ENCODE data around the gene BEAN1. TPM values are rescaled to one million over a fixed set of nuclear protein-coding genes. Genes with fewer than 3 reads are reported as not detected.

The BEAN1 gene
- total and polyA plus RNA-seq, 2 experiments from 2014 or later, result 0.07 to 0.10 TPM

DNA sequence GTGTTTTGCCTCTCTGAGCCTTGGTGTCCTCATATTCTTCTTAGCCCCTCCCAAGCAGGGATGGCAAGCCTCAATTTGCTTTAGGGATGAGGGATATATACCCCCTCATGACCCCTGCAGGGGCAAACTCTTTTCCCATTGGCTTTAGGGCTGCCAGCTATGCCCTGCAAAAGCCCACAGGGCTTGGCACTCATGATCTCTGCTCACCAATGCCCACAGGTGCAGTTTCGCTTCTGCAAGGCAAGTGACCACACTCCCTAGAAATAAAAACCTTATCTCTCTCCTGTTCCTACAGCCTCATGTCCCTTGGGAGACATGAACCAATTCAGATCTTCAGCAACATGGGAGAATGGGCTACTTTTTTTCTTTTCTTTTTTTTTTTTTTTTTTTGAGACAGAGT, 8.8 kb downstream of the BEAN1 start:
- Histone ChIP-seq H3K27me3 (ENCODE audit: insufficient read depth) (peaks cover 13% of the 10 kb centered on the region), H4K20me1 (replicated peaks; ENCODE audit: insufficient read depth) (no peaks in the 10 kb centered on the region), H3K27ac (ENCODE audit: low read depth) (0 out of 2 replicates have a peak overlapping the region, but pooled peaks have one; percentile 39), H3K4me2 (no peak overlapping the region), H3K79me2 (replicated peaks; ENCODE audit: insufficient read depth) (no peaks in the 10 kb centered on the region), H3F3A (replicated peaks; ENCODE audit: low read depth) (no peaks in the 10 kb centered on the region), H3K4me1 (ENCODE audit: insufficient read depth) (no peaks in the 10 kb centered on the region), H3K9me2 (ENCODE audit: insufficient read depth) (no peaks in the 10 kb centered on the region), H3K36me3 (ENCODE audit: insufficient read depth) (no peaks in the 10 kb centered on the region), H3K4me3 (no peak overlapping the region), H2AFZ (no peak overlapping the region)
- Mint-ChIP-seq H3K27me3 (ENCODE audit: insufficient read depth, low read depth, poor library complexity) (peaks cover 18% of the 10 kb centered on the region), H3K4me1 (peaks cover 22% of the 10 kb centered on the region), H3K4me3 (no peak overlapping the region), H3K9me3 (no peaks in the 10 kb centered on the region), H3K36me3 (ENCODE audit: low read depth) (no peaks in the 10 kb centered on the region), H3K27ac (no peak overlapping the region)
- no peak for DNase-seq (ENCODE audit: low spot score)
- no peak for ATAC-seq
- TF ChIP-seq, protein P1, sequence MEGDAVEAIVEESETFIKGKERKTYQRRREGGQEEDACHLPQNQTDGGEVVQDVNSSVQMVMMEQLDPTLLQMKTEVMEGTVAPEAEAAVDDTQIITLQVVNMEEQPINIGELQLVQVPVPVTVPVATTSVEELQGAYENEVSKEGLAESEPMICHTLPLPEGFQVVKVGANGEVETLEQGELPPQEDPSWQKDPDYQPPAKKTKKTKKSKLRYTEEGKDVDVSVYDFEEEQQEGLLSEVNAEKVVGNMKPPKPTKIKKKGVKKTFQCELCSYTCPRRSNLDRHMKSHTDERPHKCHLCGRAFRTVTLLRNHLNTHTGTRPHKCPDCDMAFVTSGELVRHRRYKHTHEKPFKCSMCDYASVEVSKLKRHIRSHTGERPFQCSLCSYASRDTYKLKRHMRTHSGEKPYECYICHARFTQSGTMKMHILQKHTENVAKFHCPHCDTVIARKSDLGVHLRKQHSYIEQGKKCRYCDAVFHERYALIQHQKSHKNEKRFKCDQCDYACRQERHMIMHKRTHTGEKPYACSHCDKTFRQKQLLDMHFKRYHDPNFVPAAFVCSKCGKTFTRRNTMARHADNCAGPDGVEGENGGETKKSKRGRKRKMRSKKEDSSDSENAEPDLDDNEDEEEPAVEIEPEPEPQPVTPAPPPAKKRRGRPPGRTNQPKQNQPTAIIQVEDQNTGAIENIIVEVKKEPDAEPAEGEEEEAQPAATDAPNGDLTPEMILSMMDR (conservative IDR thresholded peaks at IDR 0.05; ENCODE audit: low read depth in 2 of 2), result no peak
- no peak for TF ChIP-seq JUNB (IDR thresholded peaks at IDR 0.05; ENCODE audit: unreplicated experiment)
- TF ChIP-seq EZH2phosphoT487 (IDR thresholded peaks at IDR 0.05; ENCODE audit: unreplicated experiment), result no peak
- TF ChIP-seq STAT1 (IDR thresholded peaks at IDR 0.05; ENCODE audit: unreplicated experiment), result no peak
- no peak for TF ChIP-seq NANOG (IDR thresholded peaks at IDR 0.05; ENCODE audit: borderline replicate concordance)
- TF ChIP-seq, protein P2, sequence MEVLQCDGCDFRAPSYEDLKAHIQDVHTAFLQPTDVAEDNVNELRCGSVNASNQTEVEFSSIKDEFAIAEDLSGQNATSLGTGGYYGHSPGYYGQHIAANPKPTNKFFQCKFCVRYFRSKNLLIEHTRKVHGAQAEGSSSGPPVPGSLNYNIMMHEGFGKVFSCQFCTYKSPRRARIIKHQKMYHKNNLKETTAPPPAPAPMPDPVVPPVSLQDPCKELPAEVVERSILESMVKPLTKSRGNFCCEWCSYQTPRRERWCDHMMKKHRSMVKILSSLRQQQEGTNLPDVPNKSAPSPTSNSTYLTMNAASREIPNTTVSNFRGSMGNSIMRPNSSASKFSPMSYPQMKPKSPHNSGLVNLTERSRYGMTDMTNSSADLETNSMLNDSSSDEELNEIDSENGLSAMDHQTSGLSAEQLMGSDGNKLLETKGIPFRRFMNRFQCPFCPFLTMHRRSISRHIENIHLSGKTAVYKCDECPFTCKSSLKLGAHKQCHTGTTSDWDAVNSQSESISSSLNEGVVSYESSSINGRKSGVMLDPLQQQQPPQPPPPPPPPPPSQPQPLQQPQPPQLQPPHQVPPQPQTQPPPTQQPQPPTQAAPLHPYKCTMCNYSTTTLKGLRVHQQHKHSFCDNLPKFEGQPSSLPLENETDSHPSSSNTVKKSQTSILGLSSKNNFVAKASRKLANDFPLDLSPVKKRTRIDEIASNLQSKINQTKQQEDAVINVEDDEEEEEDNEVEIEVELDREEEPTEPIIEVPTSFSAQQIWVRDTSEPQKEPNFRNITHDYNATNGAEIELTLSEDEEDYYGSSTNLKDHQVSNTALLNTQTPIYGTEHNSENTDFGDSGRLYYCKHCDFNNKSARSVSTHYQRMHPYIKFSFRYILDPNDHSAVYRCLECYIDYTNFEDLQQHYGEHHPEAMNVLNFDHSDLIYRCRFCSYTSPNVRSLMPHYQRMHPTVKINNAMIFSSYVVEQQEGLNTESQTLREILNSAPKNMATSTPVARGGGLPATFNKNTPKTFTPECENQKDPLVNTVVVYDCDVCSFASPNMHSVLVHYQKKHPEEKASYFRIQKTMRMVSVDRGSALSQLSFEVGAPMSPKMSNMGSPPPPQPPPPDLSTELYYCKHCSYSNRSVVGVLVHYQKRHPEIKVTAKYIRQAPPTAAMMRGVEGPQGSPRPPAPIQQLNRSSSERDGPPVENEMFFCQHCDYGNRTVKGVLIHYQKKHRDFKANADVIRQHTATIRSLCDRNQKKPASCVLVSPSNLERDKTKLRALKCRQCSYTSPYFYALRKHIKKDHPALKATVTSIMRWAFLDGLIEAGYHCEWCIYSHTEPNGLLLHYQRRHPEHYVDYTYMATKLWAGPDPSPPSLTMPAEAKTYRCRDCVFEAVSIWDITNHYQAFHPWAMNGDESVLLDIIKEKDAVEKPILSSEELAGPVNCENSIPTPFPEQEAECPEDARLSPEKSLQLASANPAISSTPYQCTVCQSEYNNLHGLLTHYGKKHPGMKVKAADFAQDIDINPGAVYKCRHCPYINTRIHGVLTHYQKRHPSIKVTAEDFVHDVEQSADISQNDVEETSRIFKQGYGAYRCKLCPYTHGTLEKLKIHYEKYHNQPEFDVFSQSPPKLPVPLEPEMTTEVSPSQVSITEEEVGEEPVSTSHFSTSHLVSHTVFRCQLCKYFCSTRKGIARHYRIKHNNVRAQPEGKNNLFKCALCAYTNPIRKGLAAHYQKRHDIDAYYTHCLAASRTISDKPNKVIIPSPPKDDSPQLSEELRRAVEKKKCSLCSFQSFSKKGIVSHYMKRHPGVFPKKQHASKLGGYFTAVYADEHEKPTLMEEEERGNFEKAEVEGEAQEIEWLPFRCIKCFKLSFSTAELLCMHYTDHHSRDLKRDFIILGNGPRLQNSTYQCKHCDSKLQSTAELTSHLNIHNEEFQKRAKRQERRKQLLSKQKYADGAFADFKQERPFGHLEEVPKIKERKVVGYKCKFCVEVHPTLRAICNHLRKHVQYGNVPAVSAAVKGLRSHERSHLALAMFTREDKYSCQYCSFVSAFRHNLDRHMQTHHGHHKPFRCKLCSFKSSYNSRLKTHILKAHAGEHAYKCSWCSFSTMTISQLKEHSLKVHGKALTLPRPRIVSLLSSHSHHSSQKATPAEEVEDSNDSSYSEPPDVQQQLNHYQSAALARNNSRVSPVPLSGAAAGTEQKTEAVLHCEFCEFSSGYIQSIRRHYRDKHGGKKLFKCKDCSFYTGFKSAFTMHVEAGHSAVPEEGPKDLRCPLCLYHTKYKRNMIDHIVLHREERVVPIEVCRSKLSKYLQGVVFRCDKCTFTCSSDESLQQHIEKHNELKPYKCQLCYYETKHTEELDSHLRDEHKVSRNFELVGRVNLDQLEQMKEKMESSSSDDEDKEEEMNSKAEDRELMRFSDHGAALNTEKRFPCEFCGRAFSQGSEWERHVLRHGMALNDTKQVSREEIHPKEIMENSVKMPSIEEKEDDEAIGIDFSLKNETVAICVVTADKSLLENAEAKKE (CRISPR knock-in tag; IDR thresholded peaks at IDR 0.05), result no peak
- no peak for TF ChIP-seq ZNF114 (CRISPR knock-in tag; IDR thresholded peaks at IDR 0.05)
- TF ChIP-seq, protein P3, sequence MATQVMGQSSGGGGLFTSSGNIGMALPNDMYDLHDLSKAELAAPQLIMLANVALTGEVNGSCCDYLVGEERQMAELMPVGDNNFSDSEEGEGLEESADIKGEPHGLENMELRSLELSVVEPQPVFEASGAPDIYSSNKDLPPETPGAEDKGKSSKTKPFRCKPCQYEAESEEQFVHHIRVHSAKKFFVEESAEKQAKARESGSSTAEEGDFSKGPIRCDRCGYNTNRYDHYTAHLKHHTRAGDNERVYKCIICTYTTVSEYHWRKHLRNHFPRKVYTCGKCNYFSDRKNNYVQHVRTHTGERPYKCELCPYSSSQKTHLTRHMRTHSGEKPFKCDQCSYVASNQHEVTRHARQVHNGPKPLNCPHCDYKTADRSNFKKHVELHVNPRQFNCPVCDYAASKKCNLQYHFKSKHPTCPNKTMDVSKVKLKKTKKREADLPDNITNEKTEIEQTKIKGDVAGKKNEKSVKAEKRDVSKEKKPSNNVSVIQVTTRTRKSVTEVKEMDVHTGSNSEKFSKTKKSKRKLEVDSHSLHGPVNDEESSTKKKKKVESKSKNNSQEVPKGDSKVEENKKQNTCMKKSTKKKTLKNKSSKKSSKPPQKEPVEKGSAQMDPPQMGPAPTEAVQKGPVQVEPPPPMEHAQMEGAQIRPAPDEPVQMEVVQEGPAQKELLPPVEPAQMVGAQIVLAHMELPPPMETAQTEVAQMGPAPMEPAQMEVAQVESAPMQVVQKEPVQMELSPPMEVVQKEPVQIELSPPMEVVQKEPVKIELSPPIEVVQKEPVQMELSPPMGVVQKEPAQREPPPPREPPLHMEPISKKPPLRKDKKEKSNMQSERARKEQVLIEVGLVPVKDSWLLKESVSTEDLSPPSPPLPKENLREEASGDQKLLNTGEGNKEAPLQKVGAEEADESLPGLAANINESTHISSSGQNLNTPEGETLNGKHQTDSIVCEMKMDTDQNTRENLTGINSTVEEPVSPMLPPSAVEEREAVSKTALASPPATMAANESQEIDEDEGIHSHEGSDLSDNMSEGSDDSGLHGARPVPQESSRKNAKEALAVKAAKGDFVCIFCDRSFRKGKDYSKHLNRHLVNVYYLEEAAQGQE (IDR thresholded peaks at IDR 0.05; ENCODE audit: unreplicated experiment), result no peak
- TF ChIP-seq POLR2AphosphoS5 (IDR thresholded peaks at IDR 0.05; ENCODE audit: low read depth), result no peak
- TF ChIP-seq CREB1 (CRISPR knock-in tag; IDR thresholded peaks at IDR 0.05; ENCODE audit: low read depth), result no peak
- TF ChIP-seq, protein P4, sequence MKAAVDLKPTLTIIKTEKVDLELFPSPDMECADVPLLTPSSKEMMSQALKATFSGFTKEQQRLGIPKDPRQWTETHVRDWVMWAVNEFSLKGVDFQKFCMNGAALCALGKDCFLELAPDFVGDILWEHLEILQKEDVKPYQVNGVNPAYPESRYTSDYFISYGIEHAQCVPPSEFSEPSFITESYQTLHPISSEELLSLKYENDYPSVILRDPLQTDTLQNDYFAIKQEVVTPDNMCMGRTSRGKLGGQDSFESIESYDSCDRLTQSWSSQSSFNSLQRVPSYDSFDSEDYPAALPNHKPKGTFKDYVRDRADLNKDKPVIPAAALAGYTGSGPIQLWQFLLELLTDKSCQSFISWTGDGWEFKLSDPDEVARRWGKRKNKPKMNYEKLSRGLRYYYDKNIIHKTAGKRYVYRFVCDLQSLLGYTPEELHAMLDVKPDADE (IDR thresholded peaks at IDR 0.05), result no peak
- TF ChIP-seq ZNF331 (CRISPR knock-in tag; IDR thresholded peaks at IDR 0.05; ENCODE audit: low read depth), result no peak
- TF ChIP-seq EZH2 (IDR thresholded peaks at IDR 0.05; ENCODE audit: low read depth, unreplicated experiment), result no peak

Data from GM23338 (cell line).